OCI-LY1 (cell line): ENCODE results near the gene RUBCN.

Experiments
- H2AFZ ChIP-seq: fragments of 200-600 bp; sonication (generic), shearing (Covaris generic); 2 replicates; pipeline ENCODE4 v1.6.0; 2014; ENCODE audit warnings: antibody characterized with exemption, mild to moderate bottlenecking, low read length
- H3F3A ChIP-seq: fragments of 200-600 bp; sonication (generic), shearing (Covaris generic); 2 replicates; pipeline ENCODE4 v1.6.0; 2014; ENCODE audit warnings: mild to moderate bottlenecking, antibody characterized with exemption, low read length, moderate library complexity; ENCODE audit not compliant: insufficient read depth
- H3K27ac ChIP-seq: fragments of 200-600 bp; sonication (generic); 2 replicates; pipeline ENCODE4 v1.5.1; 2014; ENCODE audit warnings: low read length, mixed run types, mild to moderate bottlenecking, low read depth; ENCODE audit not compliant: poor library complexity, severe bottlenecking
- H3K27me3 ChIP-seq: fragments of 200-600 bp; sonication (generic); 2 replicates; pipeline ENCODE4 v1.6.0; 2014; ENCODE audit warnings: antibody characterized with exemption, mild to moderate bottlenecking, low read length, moderate library complexity; ENCODE audit not compliant: insufficient read depth
- H3K36me3 ChIP-seq: fragments of 200-600 bp; sonication (generic); 2 replicates; pipeline ENCODE4 v1.6.1; 2014; ENCODE audit warnings: mild to moderate bottlenecking, antibody characterized with exemption, low read length, moderate library complexity, mixed read lengths; ENCODE audit not compliant: insufficient read depth
- H3K4me1 ChIP-seq: fragments of 200-600 bp; sonication (generic); 2 replicates; pipeline ENCODE4 v1.5.1; 2014; ENCODE audit warnings: mild to moderate bottlenecking, low read length, moderate library complexity; ENCODE audit not compliant: insufficient read depth, severe bottlenecking
- H3K4me2 ChIP-seq: fragments of 200-600 bp; sonication (generic), shearing (Covaris generic); 2 replicates; pipeline ENCODE4 v1.6.1; 2014; ENCODE audit warnings: low read length
- H3K4me3 ChIP-seq: fragments of 200-600 bp; sonication (generic); 2 replicates; pipeline ENCODE4 v1.5.1; 2014; ENCODE audit warnings: low read length, low read depth, mild to moderate bottlenecking, mixed read lengths; ENCODE audit not compliant: poor library complexity, severe bottlenecking
- H3K79me2 ChIP-seq: fragments of 200-600 bp; shearing (Covaris generic); 2 replicates; pipeline ENCODE4 v1.6.1; 2016; ENCODE audit warnings: mixed run types, low read length, mixed read lengths; ENCODE audit not compliant: insufficient read depth
- H3K9ac ChIP-seq: fragments of 200-600 bp; sonication (generic), shearing (Covaris generic); 2 replicates; pipeline ENCODE4 v1.6.1; 2014; ENCODE audit warnings: mild to moderate bottlenecking, low read length, mixed read lengths
- H3K9me2 ChIP-seq: fragments of 200-600 bp; sonication (generic), shearing (Covaris generic); 2 replicates; pipeline ENCODE4 v1.6.1; 2014; ENCODE audit warnings: low read depth, mild to moderate bottlenecking, low read length, mixed read lengths
- H3K9me3 ChIP-seq: fragments of 200-600 bp; shearing (Covaris generic); 2 replicates; pipeline ENCODE4 v1.6.1; 2014; ENCODE audit warnings: low read length, mixed read lengths
- H4K20me1 ChIP-seq: fragments of 200-600 bp; sonication (generic), shearing (Covaris generic); 2 replicates; pipeline ENCODE4 v1.6.0; 2016; ENCODE audit warnings: mild to moderate bottlenecking, low read length; ENCODE audit not compliant: insufficient read depth
- CTCF ChIP-seq: fragments of 200-600 bp; sonication (generic), shearing (Covaris generic); IDR thresholded peaks from 2 replicates; pipeline ENCODE4 v1.5.1; 2017; ENCODE audit warnings: mild to moderate bottlenecking, antibody characterized with exemption, low read length, moderate library complexity, mixed read lengths
- EZH2 ChIP-seq: fragments of 200-600 bp; sonication (generic), shearing (Covaris generic); IDR thresholded peaks from 2 replicates; pipeline ENCODE4 v1.8.0; 2017; ENCODE audit warnings: borderline replicate concordance, mixed run types, mild to moderate bottlenecking, antibody characterized with exemption, low read length, moderate library complexity, mixed read lengths

The RUBCN gene

GRCh38 chr3:197736491-197737318 lies at the start of gene RUBCN:
Gene RUBCN (minus strand): TSS chr3:197736904. CDS start chr3:197736719, 185 bp downstream.
- H4K20me1 ChIP-seq, result no peaks in the 10 kb centered on the region
- H3K9me3 ChIP-seq, result no peaks in the 10 kb centered on the region
- H3K4me3 ChIP-seq, result peak within 1 kb of the TSS; percentile 97
- H3K9ac ChIP-seq, result peak within 1 kb of the TSS; percentile 94
- peak within 1 kb of the TSS; percentile 97 for H3K4me2 ChIP-seq
- peaks cover 32% of the 10 kb centered on the region for H3K79me2 ChIP-seq
- TF ChIP-seq CTCF (no peak), EZH2 (no peak)
- H3F3A ChIP-seq, result peaks cover 12% of the 10 kb centered on the region; the same call in 1 of the 2 replicates
- peak within 1 kb of the TSS; percentile 97 for H3K27ac ChIP-seq
- H3K27me3 ChIP-seq, result no peaks in the 10 kb centered on the region
- peak within 1 kb of the TSS; percentile 51 for H2AFZ ChIP-seq
- no peaks in the 10 kb centered on the region for H3K9me2 ChIP-seq
- peaks cover 25% of the 10 kb centered on the region; the same call in 1 of the 2 replicates for H3K36me3 ChIP-seq
- H3K4me1 ChIP-seq, result peaks cover 56% of the 10 kb centered on the region

GRCh38 chr3:197784019-197784585 lies 47.4 kb upstream of the RUBCN start:
- Histone ChIP-seq H3K9me3 (no peaks in the 10 kb centered on the region), H3K9ac (no peak overlapping the region), H3K27ac (peak overlapping the region; percentile 90), H3F3A (0 out of 2 replicates have a peak, but pooled peaks cover 8% of the 10 kb centered on the region), H3K79me2 (no peaks in the 10 kb centered on the region), H2AFZ (no peak overlapping the region), H3K4me1 (peaks cover 44% of the 10 kb centered on the region), H3K4me3 (no peak overlapping the region), H4K20me1 (no peaks in the 10 kb centered on the region), H3K36me3 (peaks cover 28% of the 10 kb centered on the region), H3K4me2 (peak overlapping the region; percentile 10; the same call in 1 of the 2 replicates), H3K27me3 (no peaks in the 10 kb centered on the region), H3K9me2 (no peaks in the 10 kb centered on the region)
- TF ChIP-seq EZH2 (no peak), CTCF (no peak)

GRCh38 chr3:197782230-197782629 lies 45.5 kb upstream of the RUBCN start:
- Histone ChIP-seq H4K20me1 (no peaks in the 10 kb centered on the region), H3F3A (0 out of 2 replicates have a peak, but pooled peaks cover 8% of the 10 kb centered on the region), H3K4me1 (peaks cover 44% of the 10 kb centered on the region), H3K36me3 (peaks cover 47% of the 10 kb centered on the region), H3K27ac (peak overlapping the region; percentile 90), H3K4me3 (no peak overlapping the region), H3K4me2 (peak overlapping the region; percentile 30; the same call in 1 of the 2 replicates), H3K9me3 (no peaks in the 10 kb centered on the region), H3K79me2 (no peaks in the 10 kb centered on the region), H3K9me2 (no peaks in the 10 kb centered on the region), H3K9ac (peak overlapping the region; percentile 5; the same call in 1 of the 2 replicates), H3K27me3 (no peaks in the 10 kb centered on the region), H2AFZ (no peak overlapping the region)
- TF ChIP-seq EZH2 (no peak), CTCF (no peak)
